Ishikawa (cell line): ENCODE measurements around the gene ANKRD11.

Experiments used
- CEBPB ChIP-seq: IDR thresholded peaks from 2 replicates; pipeline ENCODE4 v1.6.1; 2012
- CREB1 ChIP-seq: IDR thresholded peaks from 2 replicates; pipeline ENCODE4 v1.6.1; 2012; ENCODE audit warnings: low read depth
- EGR1 ChIP-seq: IDR thresholded peaks from 2 replicates; pipeline ENCODE4 v1.6.1; 2012
- EP300 ChIP-seq: IDR thresholded peaks from 2 replicates; pipeline ENCODE4 v1.6.1; 2012; ENCODE audit warnings: borderline replicate concordance
- FOXM1 ChIP-seq: IDR thresholded peaks from 2 replicates; pipeline ENCODE4 v1.6.1; 2012; ENCODE audit warnings: low read depth, borderline replicate concordance
- MAX ChIP-seq: IDR thresholded peaks from 2 replicates; pipeline ENCODE4 v1.6.1; 2012
- NFIC ChIP-seq: IDR thresholded peaks from 2 replicates; pipeline ENCODE4 v1.6.1; 2012
- RAD21 ChIP-seq: IDR thresholded peaks from 2 replicates; pipeline ENCODE4 v1.6.1; 2012; ENCODE audit warnings: low read depth
- REST ChIP-seq: IDR thresholded peaks from 2 replicates; pipeline ENCODE4 v1.6.1; 2012; ENCODE audit warnings: low read depth, mild to moderate bottlenecking
- TAF1 ChIP-seq: IDR thresholded peaks from 2 replicates; pipeline ENCODE4 v1.6.1; 2012; ENCODE audit warnings: low read depth, mild to moderate bottlenecking
- TCF12 ChIP-seq: IDR thresholded peaks from 2 replicates; pipeline ENCODE4 v1.6.1; 2012; ENCODE audit warnings: low read depth
- TEAD4 ChIP-seq: IDR thresholded peaks from 2 replicates; pipeline ENCODE4 v1.6.1; 2012
- YY1 ChIP-seq: IDR thresholded peaks from 2 replicates; pipeline ENCODE4 v1.6.1; 2012; ENCODE audit warnings: low read depth
- ZBTB7A ChIP-seq: IDR thresholded peaks from 2 replicates; pipeline ENCODE4 v1.6.1; 2012; ENCODE audit warnings: low read depth
- TF ChIP-seq, protein P1 (sequence below): IDR thresholded peaks from 2 replicates; pipeline ENCODE4 v1.6.1; 2012

Gene ANKRD11

DNA sequence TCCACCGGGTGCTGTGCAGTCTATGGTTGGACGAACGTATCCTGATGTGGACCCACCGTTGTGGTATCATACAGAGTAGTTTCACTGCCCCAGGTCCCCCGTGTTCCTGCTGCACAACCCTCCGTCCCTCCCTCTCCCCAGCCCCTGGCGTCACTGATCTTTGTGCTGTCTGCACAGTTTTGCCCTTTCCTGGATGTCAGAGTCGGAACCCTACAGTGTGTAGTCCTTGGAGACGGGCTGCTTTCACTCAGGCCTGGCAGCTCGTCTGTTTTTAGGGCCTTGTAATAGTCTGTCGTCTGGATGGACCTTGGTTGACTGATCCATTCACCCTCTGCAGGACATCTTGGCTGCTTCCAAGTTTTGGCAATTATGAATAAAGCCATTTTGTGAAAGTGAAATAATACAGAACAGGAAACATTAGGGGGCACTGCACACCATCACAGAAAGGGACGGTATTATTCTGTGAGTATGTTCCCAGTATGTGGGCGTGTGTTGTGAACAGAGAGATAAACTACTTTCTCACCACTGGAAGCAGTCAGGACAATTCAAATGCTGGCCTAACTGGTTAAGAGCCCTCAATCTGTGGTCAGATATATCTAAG is 156.9 kb downstream of the ANKRD11 start:
- TF ChIP-seq EGR1 = peak; percentile 28; the same call in 1 of the 2 replicates
- peak; percentile 74 for TF ChIP-seq RAD21

- TF ChIP-seq CEBPB (no peak), MAX (no peak), REST (no peak), ZBTB7A (no peak)
- TF ChIP-seq, protein P1, sequence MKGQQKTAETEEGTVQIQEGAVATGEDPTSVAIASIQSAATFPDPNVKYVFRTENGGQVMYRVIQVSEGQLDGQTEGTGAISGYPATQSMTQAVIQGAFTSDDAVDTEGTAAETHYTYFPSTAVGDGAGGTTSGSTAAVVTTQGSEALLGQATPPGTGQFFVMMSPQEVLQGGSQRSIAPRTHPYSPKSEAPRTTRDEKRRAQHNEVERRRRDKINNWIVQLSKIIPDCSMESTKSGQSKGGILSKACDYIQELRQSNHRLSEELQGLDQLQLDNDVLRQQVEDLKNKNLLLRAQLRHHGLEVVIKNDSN = no peak
These were observed 157.5 kb downstream of the ANKRD11 start for GRCh38 chr16:89332902-89333245.

- TF ChIP-seq MAX (no peak), FOXM1 (no peak), TAF1 (no peak), REST (no peak), CEBPB (no peak), RAD21 (no peak), NFIC (no peak), ZBTB7A (no peak), CREB1 (no peak), EGR1 (no peak)
- TF ChIP-seq, protein P1 = no peak
These were observed 158.0 kb downstream of the ANKRD11 start for GRCh38 chr16:89332243-89332901.

- no peak for TF ChIP-seq ZBTB7A
- no peak for TF ChIP-seq EGR1
- TF ChIP-seq TCF12 = no peak
- TF ChIP-seq CREB1 = no peak
- no peak for TF ChIP-seq REST
- no peak for TF ChIP-seq TEAD4
- no peak for TF ChIP-seq EP300
- TF ChIP-seq RAD21 = no peak
- no peak for TF ChIP-seq NFIC
- TF ChIP-seq, protein P1 = no peak
- TF ChIP-seq CEBPB = no peak
- no peak for TF ChIP-seq TAF1
- no peak for TF ChIP-seq YY1
- no peak for TF ChIP-seq MAX
- TF ChIP-seq FOXM1 = no peak
These were observed 158.8 kb downstream of the ANKRD11 start for GRCh38 chr16:89331371-89332109.
